H1 (cell line): Measurements from ENCODE around the gene MPP4. TPM values are rescaled to one million over a fixed set of nuclear protein-coding genes. Genes with fewer than 3 reads are reported as not detected.

Experiments
- CTCF ChIA-PET: fragments of 300-600 bp; sonication (Branson Sonifier 250); formaldehyde crosslinking; loops from one replicate; lab custom pipeline; 2021; ENCODE audit not compliant: partially characterized antibody; lab: Charles Lee
- POLR2A ChIA-PET: fragments of 300-600 bp; sonication (Branson Sonifier 250); formaldehyde crosslinking; loops from one replicate; lab custom pipeline; 2021; ENCODE audit warnings: inconsistent platforms; ENCODE audit not compliant: partially characterized antibody; lab: Charles Lee
- DNase-seq, 2 experiments: peaks; one replicate each; pipeline versions ENCODE4 v3.0.0 to v3.0.0-alpha.2; 2010 to 2022; ENCODE audit warnings: low spot score in 2 of 2, low read depth in 1 of 2, mixed read lengths in 1 of 2
- FAIRE-seq: peaks from 2 replicates; lab custom pipeline; 2011; peaks lifted over from hg19 to GRCh38; lab: Jason Lieb, UNC
- H2AFZ ChIP-seq: 2 replicates; pipeline ENCODE4 v1.8.1; 2012; ENCODE audit warnings: low read length, inconsistent platforms
- H2AK5ac ChIP-seq: 2 replicates; pipeline ENCODE4 v1.6.1; 2013; ENCODE audit warnings: low read depth, low read length
- H2BK120ac ChIP-seq: replicated peaks from 2 replicates; pipeline ENCODE3; 2013; ENCODE audit warnings: low read depth, low read length, inconsistent platforms
- H2BK12ac ChIP-seq: 2 replicates; pipeline ENCODE4 v1.6.1; 2013; ENCODE audit warnings: low read depth, low read length
- H2BK15ac ChIP-seq: 2 replicates; pipeline ENCODE4 v1.6.1; 2013; ENCODE audit warnings: low read length
- H2BK20ac ChIP-seq: 2 replicates; pipeline ENCODE4 v1.6.1; 2013; ENCODE audit warnings: low read length
- H2BK5ac ChIP-seq: 2 replicates; pipeline ENCODE4 v1.6.1; 2013; ENCODE audit warnings: low read depth, low read length
- H3K14ac ChIP-seq: 2 replicates; pipeline ENCODE4 v1.6.1; 2013; ENCODE audit warnings: inconsistent platforms; ENCODE audit not compliant: insufficient read length
- H3K18ac ChIP-seq: 2 replicates; pipeline ENCODE4 v1.6.1; 2013; ENCODE audit warnings: low read length; ENCODE audit errors: extremely low read depth
- H3K23ac ChIP-seq: 2 replicates; pipeline ENCODE4 v1.6.1; 2013; ENCODE audit warnings: inconsistent platforms; ENCODE audit not compliant: insufficient read length
- H3K23me2 ChIP-seq: 2 replicates; pipeline ENCODE4 v1.6.1; 2013; ENCODE audit warnings: low read depth, low read length
- H3K27ac ChIP-seq: 2 replicates; pipeline ENCODE4 v1.6.1; 2011; ENCODE audit warnings: low read depth, low read length, inconsistent platforms
- H3K27me3 ChIP-seq, 4 experiments: replicated peaks in 1 of 4; 1 replicate in 1 of 4; 2 replicates in 3 of 4; pipeline versions ENCODE4 v1.6.1 to v1.8.1; 2011 to 2013; ENCODE audit warnings: low read length in 3 of 4, mild to moderate bottlenecking in 3 of 4, inconsistent platforms in 2 of 4, mixed read lengths in 2 of 4, moderate library complexity in 1 of 4; ENCODE audit not compliant: control insufficient read depth in 3 of 4, insufficient read depth in 3 of 4; ENCODE audit errors: extremely low read depth in 1 of 4
- H3K36me3 ChIP-seq, 4 experiments: 2 replicates each; pipeline versions ENCODE4 v1.6.1 to v1.8.1; 2011 to 2013; ENCODE audit warnings: mild to moderate bottlenecking in 4 of 4, low read length in 3 of 4, moderate library complexity in 2 of 4, control low read depth in 1 of 4, inconsistent platforms in 1 of 4; ENCODE audit not compliant: insufficient read depth in 4 of 4, control insufficient read depth in 2 of 4
- H3K4ac ChIP-seq: replicated peaks from 2 replicates; pipeline ENCODE3; 2013; ENCODE audit warnings: low read length, low read depth, mixed read lengths, inconsistent platforms; ENCODE audit not compliant: insufficient read length
- H3K4me1 ChIP-seq, 4 experiments: replicated peaks in 1 of 4; 1 replicate in 1 of 4; 2 replicates in 3 of 4; pipeline versions ENCODE4 v1.6.1 to v1.8.1; 2011 to 2013; ENCODE audit warnings: low read length in 3 of 4, inconsistent platforms in 2 of 4, mixed read lengths in 1 of 4; ENCODE audit not compliant: insufficient read depth in 4 of 4, control insufficient read depth in 3 of 4
- H3K4me2 ChIP-seq, 2 experiments: 2 replicates each; pipeline versions ENCODE4 v1.6.1 to v1.8.1; 2011 to 2013; ENCODE audit warnings: low read depth in 2 of 2, low read length in 2 of 2, control low read depth in 1 of 2, inconsistent platforms in 1 of 2, mild to moderate bottlenecking in 1 of 2; ENCODE audit not compliant: insufficient read depth in 1 of 2
- H3K4me3 ChIP-seq, 4 experiments: fragments of 200-600, 300-600 bp in 1 of 4; sonication (generic), shearing (Covaris generic), sonication (Bioruptor Twin) in 1 of 4; 2 replicates each; pipeline versions ENCODE4 v1.5.1 to v1.8.1; 2011 to 2016; ENCODE audit warnings: low read length in 4 of 4, low read depth in 3 of 4, control low read depth in 2 of 4, inconsistent platforms in 2 of 4, mild to moderate bottlenecking in 2 of 4, mixed read lengths in 1 of 4, moderate library complexity in 1 of 4; ENCODE audit not compliant: insufficient read depth in 2 of 4; ENCODE audit errors: extremely low read depth in 1 of 4
- H3K56ac ChIP-seq: replicated peaks from 2 replicates; pipeline ENCODE3; 2013; ENCODE audit warnings: low read depth, mild to moderate bottlenecking, mixed read lengths, low read length, inconsistent platforms; ENCODE audit not compliant: insufficient read length
- H3K79me1 ChIP-seq: 2 replicates; pipeline ENCODE4 v1.6.1; 2013; ENCODE audit warnings: low read depth, low read length, control low read depth
- H3K79me2 ChIP-seq, 2 experiments: 2 replicates each; pipeline versions ENCODE4 v1.6.1 to v1.8.1; 2012 to 2013; ENCODE audit warnings: low read length in 2 of 2, mild to moderate bottlenecking in 2 of 2, inconsistent platforms in 1 of 2; ENCODE audit not compliant: insufficient read depth in 2 of 2, control insufficient read depth in 1 of 2
- H3K9ac ChIP-seq, 4 experiments: replicated peaks in 1 of 4; 1 replicate in 1 of 4; 2 replicates in 3 of 4; pipeline versions ENCODE4 v1.6.1 to v1.8.1; 2011 to 2013; ENCODE audit warnings: low read depth in 3 of 4, low read length in 3 of 4, control low read depth in 2 of 4, mild to moderate bottlenecking in 2 of 4, moderate library complexity in 2 of 4, inconsistent platforms in 1 of 4; ENCODE audit errors: extremely low read depth in 1 of 4
- H3K9me3 ChIP-seq, 2 experiments: 2 replicates each; pipeline versions ENCODE4 v1.6.1 to v1.8.1; 2012 to 2013; ENCODE audit warnings: mild to moderate bottlenecking in 2 of 2, moderate library complexity in 2 of 2, control low read depth in 1 of 2, inconsistent platforms in 1 of 2, low read depth in 1 of 2, low read length in 1 of 2, mixed read lengths in 1 of 2; ENCODE audit not compliant: insufficient read depth in 2 of 2
- H4K20me1 ChIP-seq, 2 experiments: replicated peaks in 1 of 2; 2 replicates each; pipeline versions ENCODE3 to v1.8.1; 2011 to 2013; ENCODE audit warnings: inconsistent platforms in 2 of 2, low read length in 2 of 2, mild to moderate bottlenecking in 1 of 2; ENCODE audit not compliant: insufficient read depth in 2 of 2, control insufficient read depth in 1 of 2
- H4K5ac ChIP-seq: 2 replicates; pipeline ENCODE4 v1.6.1; 2013; ENCODE audit warnings: low read length, low read depth, mixed read lengths, inconsistent platforms; ENCODE audit not compliant: insufficient read length
- H4K8ac ChIP-seq: 2 replicates; pipeline ENCODE4 v1.8.0; 2013; ENCODE audit warnings: mild to moderate bottlenecking, moderate library complexity, low read length, inconsistent platforms; ENCODE audit not compliant: insufficient read depth; ENCODE audit errors: extremely low read depth
- H4K91ac ChIP-seq: replicated peaks from 2 replicates; pipeline ENCODE3; 2013; ENCODE audit warnings: low read length, mixed read lengths, inconsistent platforms; ENCODE audit not compliant: insufficient read length
- SRF ChIP-seq: IDR thresholded peaks from 2 replicates; pipeline ENCODE4 v1.6.1; 2011; ENCODE audit warnings: mild to moderate bottlenecking, low read depth, low read length, moderate library complexity
- WGBS, 2 experiments: shearing (Covaris generic) in 1 of 2; methylation state at CpG; one replicate each; pipeline versions ENCODE4 v1.1.6 to v1.1.7; 2013 to 2015; ENCODE audit warnings: low lambda C conversion rate in 2 of 2, mixed read lengths in 2 of 2, inconsistent platforms in 1 of 2, low coverage in 1 of 2, missing lambda C conversion rate in 1 of 2; ENCODE audit not compliant: insufficient replicate concordance in 2 of 2, insufficient coverage in 1 of 2, insufficient read length in 1 of 2; ENCODE audit errors: extremely low coverage in 1 of 2, missing lambda C conversion rate in 1 of 2; 5-methylcytosine and 5-hydroxymethylcytosine counted together
- polyA plus RNA-seq, 7 experiments: library from polyadenylated mRNA; depleted of rRNA in 3 of 7; stranded (reverse) in 5 of 7; unstranded in 2 of 7; fragments of >200 nt in 5 of 7; fragments of 200-250 nt in 2 of 7; gene quantifications; 1 replicate in 5 of 7; 2 replicates in 1 of 7; 4 replicates in 1 of 7; pipeline versions ENCODE4 v1.2.1 to v1.2.3, GENCODE V29; 2011 to 2013; ENCODE audit warnings: missing spikeins in 2 of 7, mixed read lengths in 2 of 7
- total RNA-seq: library from RNA; stranded (reverse); fragmentation: NEBNext Ultra II Directional; extraction: Animal tissue kit (Norgen Biotek cat#: 25700); gene quantifications from 2 replicates; pipeline ENCODE4 v1.2.1, GENCODE V29; 2021

The MPP4 gene
- total and polyA plus RNA-seq, 2 of the 8 experiments (the other 6 are each of a cell fraction or from before 2014, with no cell fraction given) = not detected

- no peak overlapping the region for H3K4me2 ChIP-seq
- no peak overlapping the region; the same call in 1 of the 2 replicates for H2BK5ac ChIP-seq
- no peak overlapping the region for H2BK12ac ChIP-seq
- H3K14ac ChIP-seq = no peak overlapping the region
- no peak overlapping the region for H2AFZ ChIP-seq
- no peak overlapping the region for H4K8ac ChIP-seq
- ChIA-PET CTCF (interaction anchor here (0.6 to 1.7 kb wide), 5 partner anchors 10 to 871 kb away, joined by 3 to 5 read pairs (median 3); no protein-coding TSS in a partner anchor), POLR2A (interaction anchor here (0.7 kb wide), 1 partner anchor 1006 kb away, joined by 4 read pairs; no protein-coding TSS in a partner anchor)
- DNase-seq = no peak
- no peak overlapping the region for H3K9ac ChIP-seq
- no peak overlapping the region for H2BK120ac ChIP-seq
- H3K27me3 ChIP-seq = no peaks in the 10 kb centered on the region
- no peak overlapping the region for H3K4ac ChIP-seq
- no peak overlapping the region for H3K4me3 ChIP-seq
- H3K18ac ChIP-seq = no peak overlapping the region
- H3K9me3 ChIP-seq = no peaks in the 10 kb centered on the region
- no peaks in the 10 kb centered on the region for H3K79me1 ChIP-seq
- no peak overlapping the region for H2BK15ac ChIP-seq
- H2BK20ac ChIP-seq = no peak overlapping the region
- no peak overlapping the region for H3K23ac ChIP-seq
- H3K23me2 ChIP-seq = no peaks in the 10 kb centered on the region; the same call in 1 of the 2 replicates
- no peak overlapping the region for H4K91ac ChIP-seq
- H3K27ac ChIP-seq = no peak overlapping the region
- H3K4me1 ChIP-seq = no peaks in the 10 kb centered on the region
- 86% methylated on average over 5 of the region's 5 CpGs; no CpG with 5 or more reads in 1 of the 2 experiments for WGBS, 2 experiments
- no peak for FAIRE-seq
- peaks cover 3 to 42% (median 13%) of the 10 kb centered on the region in 4 experiments; a peak in 7 of 8 replicates for H3K36me3 ChIP-seq
- H4K5ac ChIP-seq = no peak overlapping the region
- no peaks in the 10 kb centered on the region for H3K79me2 ChIP-seq
- H4K20me1 ChIP-seq = no peaks in the 10 kb centered on the region
- no peak overlapping the region for H2AK5ac ChIP-seq
- no peak overlapping the region for H3K56ac ChIP-seq
- TF ChIP-seq SRF = no peak
Observed at GRCh38 chr2:201622306-201622970, 76.0 kb downstream of the MPP4 start.
